Measurements from ENCODE around the gene HS6ST1.
"Not testable (repeated sequence)": the region's sequence is repeated elsewhere in the genome, so short reads cannot be mapped to it uniquely, and the experiment has no call there.

The HS6ST1 gene

GRCh38 chr2:128271911-128272600, 46.6 kb downstream of the HS6ST1 start:
- no peak for TF ChIP-seq POLR2AphosphoS5 (IDR thresholded peaks at IDR 0.05; ENCODE audit: low read depth, low read length)
- TF ChIP-seq POLR2A (IDR thresholded peaks at IDR 0.05; ENCODE audit: low read depth, low read length), result no peak
- TF ChIP-seq TAF1 (IDR thresholded peaks at IDR 0.05; ENCODE audit: borderline replicate concordance, low read depth, low read length), result no peak
- FAIRE-seq (no peak), DNase-seq (ENCODE audit: insufficient read length) (no peak)

DNA sequence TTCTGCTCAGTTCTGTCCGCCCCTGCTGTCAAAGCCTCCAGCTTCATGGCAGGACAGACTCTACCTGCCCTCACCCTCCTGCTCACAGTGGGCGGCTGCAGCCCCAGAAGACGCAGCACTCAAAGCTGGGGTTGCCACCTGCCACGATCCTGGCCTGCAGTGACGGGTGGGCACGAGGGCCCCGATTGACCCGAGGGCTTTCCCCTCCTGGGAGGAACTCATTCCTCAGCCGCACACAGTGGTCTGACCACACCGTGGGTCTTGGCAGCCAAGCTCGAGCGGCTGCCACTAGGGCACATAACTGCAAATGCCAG, 47.1 kb downstream of the HS6ST1 start:
- TF ChIP-seq TAF1 (IDR thresholded peaks at IDR 0.05; ENCODE audit: borderline replicate concordance, low read depth, low read length), result no peak
- no peak for TF ChIP-seq POLR2AphosphoS5 (IDR thresholded peaks at IDR 0.05; ENCODE audit: low read depth, low read length)
- TF ChIP-seq POLR2A (IDR thresholded peaks at IDR 0.05; ENCODE audit: low read depth, low read length), result no peak
- no peak for FAIRE-seq
- no peak for DNase-seq (ENCODE audit: insufficient read length)

DNA sequence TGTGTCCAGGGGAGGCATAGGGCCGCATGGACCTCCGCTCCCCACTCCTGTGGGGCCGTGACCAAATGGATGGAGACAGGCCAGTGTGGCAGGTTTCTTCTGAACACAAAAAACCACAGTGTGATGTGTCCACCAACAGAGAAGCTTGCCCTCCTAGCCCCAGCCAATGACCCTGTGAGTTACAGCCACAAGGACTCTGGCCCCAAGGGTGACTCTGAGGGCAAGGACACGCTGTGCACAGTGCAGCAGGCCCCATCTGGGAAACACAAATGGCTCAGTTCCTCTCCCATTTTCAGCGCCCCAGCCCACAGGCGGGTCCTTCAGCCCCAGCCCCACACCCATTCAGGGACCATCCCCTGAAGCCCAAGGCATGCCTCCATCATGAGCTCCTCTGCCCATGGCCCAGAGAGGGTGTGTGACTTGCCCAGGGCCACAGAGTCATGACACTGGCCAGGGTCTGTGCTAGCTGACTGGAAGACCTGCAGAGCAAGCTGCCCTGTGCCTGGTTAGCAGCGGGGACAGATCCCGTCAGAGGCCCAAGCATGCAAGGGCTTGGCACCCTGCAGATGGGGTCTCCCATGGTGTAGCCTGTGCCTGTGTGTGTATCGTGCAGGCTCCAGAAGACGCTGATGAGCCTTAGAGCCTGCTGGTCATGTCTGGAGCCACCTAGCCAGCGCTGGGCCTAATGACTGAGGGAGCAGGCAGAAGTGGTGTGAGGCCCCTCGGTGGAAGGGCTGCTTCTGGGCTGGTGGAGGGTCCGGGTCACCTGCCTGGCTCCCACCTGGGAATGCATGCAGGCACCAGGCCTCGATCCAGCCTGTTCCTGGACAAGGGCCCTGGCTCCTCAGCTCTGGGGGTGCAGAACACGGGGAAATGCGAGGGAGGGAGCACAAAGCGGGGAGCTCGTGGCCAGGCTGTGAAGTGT, 47.7 kb downstream of the HS6ST1 start:
- TF ChIP-seq POLR2AphosphoS5 (IDR thresholded peaks at IDR 0.05; ENCODE audit: low read depth, low read length), result no peak
- TF ChIP-seq POLR2A (IDR thresholded peaks at IDR 0.05; ENCODE audit: low read depth, low read length), result no peak
- TF ChIP-seq TAF1 (IDR thresholded peaks at IDR 0.05; ENCODE audit: borderline replicate concordance, low read depth, low read length), result no peak
- DNase-seq (ENCODE audit: insufficient read length), result no peak
- FAIRE-seq, result no peak

DNA sequence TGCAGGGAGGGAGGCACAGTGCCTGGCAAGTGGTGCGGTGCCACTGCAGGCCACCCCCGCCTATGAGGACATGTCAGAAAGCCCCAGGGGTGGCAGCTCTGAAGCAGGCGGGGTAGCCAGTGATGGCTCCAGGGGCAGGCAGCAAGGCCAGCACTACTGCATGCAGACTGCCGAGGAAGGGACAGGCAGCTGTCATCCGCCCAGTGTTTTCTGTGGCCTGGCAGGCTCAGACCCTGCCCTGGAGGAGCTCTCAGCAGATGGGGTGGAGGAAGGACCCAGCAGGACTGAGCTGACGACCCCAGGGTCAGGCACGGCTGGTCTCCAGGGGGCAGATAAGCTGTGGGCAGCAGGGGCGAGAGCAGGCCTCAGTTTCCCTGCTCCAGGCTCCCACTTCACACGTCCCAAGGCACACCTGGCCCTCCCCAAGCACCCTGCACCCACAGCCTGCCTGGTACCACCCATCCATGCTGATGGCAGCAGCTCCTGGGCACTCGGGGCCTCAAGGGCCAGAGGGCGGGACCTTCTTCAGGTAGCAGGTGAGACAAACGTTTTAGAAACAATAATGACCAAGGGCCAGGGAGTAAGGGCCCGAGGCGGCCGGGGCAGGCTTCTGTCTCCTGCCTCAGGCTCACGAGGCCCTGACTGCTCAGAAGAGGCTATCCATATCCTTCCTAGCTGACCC, 48.5 kb downstream of the HS6ST1 start:
- TF ChIP-seq POLR2A (IDR thresholded peaks at IDR 0.05; ENCODE audit: low read depth, low read length), result no peak
- TF ChIP-seq TAF1 (IDR thresholded peaks at IDR 0.05; ENCODE audit: borderline replicate concordance, low read depth, low read length), result no peak
- no peak for TF ChIP-seq POLR2AphosphoS5 (IDR thresholded peaks at IDR 0.05; ENCODE audit: low read depth, low read length)
- DNase-seq (ENCODE audit: insufficient read length) (no peak), FAIRE-seq (no peak)

DNA sequence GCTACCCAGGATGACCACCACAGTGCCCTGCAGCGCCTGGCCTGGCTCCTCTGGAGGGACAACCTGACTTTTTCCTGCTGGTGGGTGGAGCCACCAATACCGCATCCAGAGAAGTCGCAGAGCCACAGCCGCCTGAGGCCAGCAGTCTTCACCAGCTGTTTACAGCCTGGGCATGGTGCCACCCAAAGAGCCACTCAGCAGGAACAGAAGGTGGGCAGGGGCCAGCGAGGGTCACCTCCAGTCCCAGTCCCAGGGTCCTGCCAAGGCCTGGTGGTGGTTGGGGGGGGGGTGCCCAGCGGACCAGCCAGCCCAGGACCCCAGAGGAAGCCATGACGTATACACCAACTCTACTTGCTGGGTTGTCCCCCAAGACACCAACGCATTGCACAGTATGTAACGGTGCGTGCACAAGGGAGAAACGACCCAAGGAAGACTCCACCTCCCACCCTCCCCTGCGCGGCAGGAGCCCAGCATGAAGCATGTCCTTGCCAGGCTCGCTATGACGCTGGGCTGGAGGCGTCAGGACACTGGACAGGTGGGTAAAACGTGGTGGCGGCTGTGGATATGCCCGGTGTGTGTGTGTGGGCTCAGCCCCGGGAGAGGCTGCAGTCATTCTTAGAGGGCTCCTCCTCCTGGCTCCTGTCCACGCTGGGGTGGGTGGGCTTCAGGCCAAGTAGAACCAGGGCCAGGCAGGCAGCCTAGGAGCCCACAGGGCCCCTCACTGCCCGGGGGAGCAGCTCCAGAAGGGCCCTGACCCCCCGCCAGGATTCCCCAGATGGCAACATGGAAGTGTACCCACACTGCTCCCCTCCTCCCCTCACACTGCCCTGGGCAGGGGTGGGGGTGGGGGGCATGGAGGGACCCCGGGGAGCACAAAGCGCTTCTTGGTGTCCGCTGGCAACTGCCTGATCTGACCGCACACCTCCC, 49.3 kb downstream of the HS6ST1 start:
- peak; percentile 2 for DNase-seq (ENCODE audit: insufficient read length)
- TF ChIP-seq POLR2AphosphoS5 (IDR thresholded peaks at IDR 0.05; ENCODE audit: low read depth, low read length), result no peak
- FAIRE-seq, result no peak

- DNase-seq (ENCODE audit: insufficient read length); FAIRE-seq: not testable (repeated sequence)
Measured at GRCh38 chr2:128268611-128269010, 50.1 kb downstream of the HS6ST1 start.

DNA sequence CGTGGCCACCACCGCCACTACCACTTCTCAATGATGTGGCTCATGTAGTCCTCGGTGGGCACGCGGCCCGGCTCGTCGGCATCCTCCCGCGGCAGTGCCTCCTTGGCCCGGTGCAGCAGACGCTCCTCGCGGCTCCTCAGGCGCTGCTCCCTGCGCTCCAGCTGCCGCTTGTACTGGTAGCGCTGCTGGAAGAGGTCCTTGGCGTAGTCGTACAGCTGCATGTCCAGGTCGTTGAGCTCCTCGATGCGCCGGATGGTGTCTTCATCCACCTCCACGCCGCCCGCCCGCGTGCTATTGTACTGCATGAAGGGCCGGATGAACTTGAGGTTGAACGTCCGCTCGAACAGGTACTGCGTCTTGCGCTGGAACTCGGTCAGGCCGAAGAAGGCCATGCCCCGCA, 50.5 kb downstream of the HS6ST1 start:
- DNase-seq (ENCODE audit: insufficient read length); FAIRE-seq: not testable (repeated sequence)

- not testable (repeated sequence) for FAIRE-seq; DNase-seq (ENCODE audit: insufficient read length)
Measured at GRCh38 chr2:128267649-128268048, 51.0 kb downstream of the HS6ST1 start.

GRCh38 chr2:128267197-128267596, 51.5 kb downstream of the HS6ST1 start:
- not testable (repeated sequence) for FAIRE-seq; DNase-seq (ENCODE audit: insufficient read length)

- not testable (repeated sequence) for DNase-seq (ENCODE audit: insufficient read length); FAIRE-seq
Measured at GRCh38 chr2:128266463-128266862, 52.2 kb downstream of the HS6ST1 start.

DNA sequence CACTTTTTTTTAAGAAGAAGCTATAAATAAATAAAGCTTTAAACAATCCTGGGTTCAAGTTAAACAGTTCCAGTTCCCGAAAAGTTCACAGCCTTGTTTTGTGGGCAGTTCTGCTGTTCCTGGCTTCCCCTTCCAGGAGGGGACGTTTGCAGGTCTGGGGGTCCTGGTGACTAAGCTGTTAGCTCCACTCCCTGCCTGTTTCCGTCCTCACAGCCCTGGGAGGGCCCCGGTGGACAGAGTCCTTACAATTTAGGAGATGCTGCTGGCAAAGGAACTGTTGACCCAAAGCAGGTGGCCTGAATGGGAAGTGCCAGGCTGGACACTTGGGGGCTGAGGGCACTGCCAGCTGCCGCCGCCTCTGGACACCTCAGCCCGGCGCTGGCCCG, 53.1 kb downstream of the HS6ST1 start:
- not testable (repeated sequence) for DNase-seq (ENCODE audit: insufficient read length); FAIRE-seq

DNA sequence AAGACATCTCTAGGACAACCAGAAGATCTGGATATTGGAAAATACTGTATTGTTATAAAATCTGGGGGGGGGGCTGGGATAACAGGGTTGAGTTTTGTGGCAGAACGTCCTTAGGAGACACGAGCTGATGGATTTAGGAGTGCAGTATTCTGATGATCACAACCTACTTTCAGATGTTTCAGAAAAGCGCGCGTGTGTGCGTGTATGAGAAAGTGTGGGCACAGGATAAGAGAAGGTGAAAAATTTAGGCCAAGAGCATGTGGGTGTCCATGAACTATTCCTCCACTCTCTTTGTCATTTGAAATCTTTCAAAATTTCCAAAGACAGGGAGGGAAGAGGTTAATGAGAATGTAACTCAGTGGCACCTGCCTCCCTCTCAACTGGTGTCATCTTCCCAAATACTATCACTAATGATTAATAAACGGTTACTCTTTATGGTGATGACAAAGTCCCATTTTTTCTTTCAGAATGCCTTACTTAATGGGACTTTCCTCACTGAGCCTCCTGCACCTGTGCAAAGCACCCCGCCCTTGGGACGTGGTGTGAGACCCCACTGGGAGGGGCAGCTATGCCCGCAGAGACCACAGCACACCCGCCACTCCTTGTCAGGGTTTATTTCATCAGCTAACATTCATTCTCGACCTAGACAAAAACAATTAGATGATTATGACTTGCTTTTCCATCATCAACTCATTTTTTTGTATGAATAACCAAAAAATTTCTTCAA, 53.6 kb downstream of the HS6ST1 start:
- FAIRE-seq, result no peak
- TF ChIP-seq POLR2A (IDR thresholded peaks at IDR 0.05; ENCODE audit: low read depth, low read length), result no peak
- TF ChIP-seq TAF1 (IDR thresholded peaks at IDR 0.05; ENCODE audit: borderline replicate concordance, low read depth, low read length), result no peak
- no peak for TF ChIP-seq POLR2AphosphoS5 (IDR thresholded peaks at IDR 0.05; ENCODE audit: low read depth, low read length)
- no peak for DNase-seq (ENCODE audit: insufficient read length)
